Epithelial cell of proximal tubule (primary cell): ENCODE data around the gene RNF150. TPM values are rescaled to one million over a fixed set of nuclear protein-coding genes. Genes with fewer than 3 reads are reported as not detected.

Experiments
- DNase-seq: peaks from one replicate; pipeline ENCODE4 v3.0.0-alpha.2; 2011; ENCODE audit warnings: low read depth
- H3K4me3 ChIP-seq: 2 replicates; pipeline ENCODE4 v1.5.1; 2011; ENCODE audit warnings: low read depth, mild to moderate bottlenecking, low read length
- CTCF ChIP-seq: conservative IDR thresholded peaks from 2 replicates; pipeline ENCODE4 v1.5.1; 2012; ENCODE audit warnings: low read depth, mild to moderate bottlenecking, low read length
- total RNA-seq: library from RNA; depleted of rRNA; stranded (reverse); fragments of >200 nt; gene quantifications from 2 replicates; pipeline ENCODE4 v1.2.3, GENCODE V29; 2015

The RNF150 gene
- total RNA-seq, 1 donor from 2014 or later = 0.69 TPM

GRCh38 chr4:141078871-141079270 is 54.4 kb downstream of the RNF150 start:
- no peak for DNase-seq
- no peak for TF ChIP-seq CTCF
- H3K4me3 ChIP-seq = no peak overlapping the region

GRCh38 chr4:141077611-141078225 is 55.6 kb downstream of the RNF150 start:
- no peak for TF ChIP-seq CTCF
- DNase-seq = no peak
- no peak overlapping the region for H3K4me3 ChIP-seq

- H3K4me3 ChIP-seq = no peak overlapping the region
- TF ChIP-seq CTCF = no peak
Observed at GRCh38 chr4:141075553-141075952, 57.7 kb downstream of the RNF150 start.

GRCh38 chr4:141074098-141074878 is 59.0 kb downstream of the RNF150 start:
- no peak overlapping the region for H3K4me3 ChIP-seq
- no peak for TF ChIP-seq CTCF
- no peak for DNase-seq

More at GRCh38 chr4:141075553-141075952, 57.7 kb downstream of the RNF150 start:
- no peak for DNase-seq

GRCh38 chr4:141066690-141067089 is 66.6 kb downstream of the RNF150 start:
- no peak for TF ChIP-seq CTCF
- H3K4me3 ChIP-seq = no peak overlapping the region
- no peak for DNase-seq

GRCh38 chr4:141065872-141066271 is 67.4 kb downstream of the RNF150 start:
- H3K4me3 ChIP-seq = no peak overlapping the region
- TF ChIP-seq CTCF = no peak
- DNase-seq = no peak
